ENCODE data around the gene TOMM6. TPM values are rescaled to one million over a fixed set of nuclear protein-coding genes. Genes with fewer than 3 reads are reported as not detected.
"Not testable (repeated sequence)": the region's sequence is repeated elsewhere in the genome, so short reads cannot be mapped to it uniquely, and the experiment has no call there.

The TOMM6 gene
- total RNA-seq, 2 donors from 2014 or later, result 84.2 to 101 TPM

GRCh38 chr6:41811946-41812345 lies 24.5 kb downstream of the TOMM6 start:
- DNase-seq (ENCODE audit: low spot score); intact Hi-C loops (cut with DNase I): not testable (repeated sequence)

DNA sequence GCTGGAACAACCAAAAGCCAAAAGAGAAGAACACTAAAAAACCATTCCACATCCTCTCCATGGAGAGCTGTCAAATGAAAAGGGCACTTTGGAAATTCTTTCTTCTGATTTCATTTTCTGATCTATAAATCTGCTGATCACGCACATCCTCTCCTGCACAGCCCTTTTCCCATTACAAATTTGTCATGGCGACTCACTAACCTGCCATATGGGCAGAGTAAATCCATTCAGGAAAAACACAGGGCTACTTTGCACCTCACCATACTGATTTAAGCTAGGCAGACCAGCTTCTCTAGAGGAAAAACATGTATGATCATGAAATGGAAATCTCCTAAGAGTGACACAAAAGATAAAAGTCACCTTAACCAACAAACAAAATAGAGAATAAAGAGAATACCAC lies 26.0 kb downstream of the TOMM6 start:
- intact Hi-C loops (cut with DNase I), result no loop called here

DNA sequence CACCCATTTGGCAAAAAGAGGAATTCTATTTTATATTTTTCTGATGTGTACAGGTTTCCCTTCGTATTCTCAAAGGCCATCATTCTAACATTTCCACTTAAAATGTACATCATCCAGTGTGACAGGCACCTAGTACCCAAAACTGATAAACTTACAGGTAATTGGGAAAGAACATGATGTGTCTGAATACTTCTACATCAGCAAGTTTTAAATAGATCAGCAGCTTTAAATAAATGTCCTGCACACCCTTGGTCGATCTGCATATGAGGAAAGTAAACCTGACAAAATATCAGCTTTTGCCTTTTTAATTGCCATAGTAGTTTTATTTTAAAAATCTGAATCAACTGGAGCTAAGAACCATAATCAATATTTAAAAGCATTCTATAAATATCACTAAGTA lies 26.5 kb downstream of the TOMM6 start:
- intact Hi-C loops (cut with DNase I), result no loop called here
- no peak for DNase-seq (ENCODE audit: low spot score)

More for the DNA sequence above, 26.0 kb downstream of the TOMM6 start:
- DNase-seq (ENCODE audit: low spot score), result no peak

DNA sequence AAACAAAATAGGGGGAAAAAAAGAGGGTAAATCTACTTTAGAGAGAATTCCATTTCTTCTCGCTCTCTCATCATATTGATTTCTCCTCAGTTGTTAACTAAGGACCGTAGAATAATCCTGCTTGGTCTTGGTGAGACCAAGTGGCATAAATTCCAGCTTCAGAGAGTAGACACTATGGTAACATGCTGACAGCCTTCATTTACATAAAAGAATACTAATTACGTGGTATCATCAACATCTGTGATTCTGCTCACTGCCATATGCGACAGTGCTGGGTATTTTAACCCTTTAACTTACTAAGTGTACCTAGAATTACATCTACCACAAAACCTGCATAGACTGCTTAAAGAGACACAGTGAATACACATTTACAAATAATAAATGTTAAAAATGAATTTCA lies 27.1 kb downstream of the TOMM6 start:
- intact Hi-C loops (cut with DNase I), result no loop called here
- DNase-seq (ENCODE audit: low spot score), result no peak

GRCh38 chr6:41815587-41815986 lies 28.1 kb downstream of the TOMM6 start:
- DNase-seq (ENCODE audit: low spot score), result no peak
- intact Hi-C loops (cut with DNase I), result no loop called here

- DNase-seq (ENCODE audit: low spot score), result no peak
- intact Hi-C loops (cut with DNase I), result no loop called here
Measured at GRCh38 chr6:41818271-41819054, 31.0 kb downstream of the TOMM6 start.

DNA sequence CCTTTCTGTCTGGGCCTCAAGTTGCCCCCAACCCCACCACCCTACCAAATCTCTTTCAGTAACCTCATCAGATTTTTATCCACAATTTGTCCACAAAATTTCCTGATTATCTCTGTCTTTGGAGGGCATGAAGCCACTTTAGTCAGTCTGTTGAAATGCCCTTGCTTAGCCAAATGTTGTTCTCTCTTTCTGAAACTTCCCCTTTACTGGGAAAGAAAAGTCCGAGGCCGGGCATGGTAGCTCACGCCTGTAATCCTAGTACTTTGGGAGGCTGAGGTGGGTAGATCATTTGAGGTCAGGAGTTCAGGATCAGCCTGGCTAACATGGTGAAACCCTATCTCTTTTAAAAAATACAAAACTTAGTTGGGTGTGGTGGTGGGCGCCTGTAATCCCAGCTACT lies 33.8 kb downstream of the TOMM6 start:
- intact Hi-C loops (cut with DNase I), result no loop called here
- no peak for DNase-seq (ENCODE audit: low spot score)

DNA sequence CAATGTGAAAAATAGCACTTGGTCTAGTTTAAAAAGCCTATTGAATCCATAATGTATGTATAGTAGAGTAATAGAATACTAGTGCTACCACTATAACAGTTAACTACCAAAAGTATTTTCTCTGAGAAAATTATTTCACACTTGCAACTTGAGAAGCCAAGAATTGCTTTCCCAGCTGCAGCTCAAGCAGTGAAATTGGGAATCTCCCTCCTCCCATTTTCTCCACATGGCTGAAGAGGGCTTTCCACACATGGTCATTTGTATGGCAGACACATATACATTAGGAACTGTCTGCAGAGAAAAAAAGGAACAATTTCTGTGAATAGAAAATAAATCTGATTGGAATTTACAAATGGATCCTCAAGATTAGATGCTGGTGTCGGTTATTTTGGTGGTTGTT lies 34.5 kb downstream of the TOMM6 start:
- DNase-seq (ENCODE audit: low spot score), result no peak
- intact Hi-C loops (cut with DNase I), result no loop called here

DNA sequence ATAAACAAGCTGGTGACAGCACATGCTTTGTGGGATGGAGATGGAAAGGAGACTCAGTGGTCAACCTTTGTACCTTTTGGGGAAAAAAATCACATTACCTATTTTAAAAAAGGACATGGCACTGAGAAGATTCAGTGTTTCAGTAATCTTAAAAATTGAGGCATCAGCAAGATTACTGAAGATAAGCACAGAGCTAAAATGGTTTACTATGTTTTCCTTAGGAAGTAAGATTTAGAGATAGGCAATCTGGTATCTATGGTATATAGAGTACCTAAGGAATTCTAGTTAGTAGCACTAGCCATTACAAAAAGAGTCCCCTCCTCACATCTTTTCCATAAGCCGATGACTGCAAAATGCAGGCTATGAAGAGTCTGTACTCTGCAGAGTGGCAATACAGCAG lies 35.7 kb downstream of the TOMM6 start:
- intact Hi-C loops (cut with DNase I), result no loop called here
- no peak for DNase-seq (ENCODE audit: low spot score)

- intact Hi-C loops (cut with DNase I), result no loop called here
- DNase-seq (ENCODE audit: low spot score), result no peak
Measured at GRCh38 chr6:41824571-41825569, 37.4 kb downstream of the TOMM6 start.

DNA sequence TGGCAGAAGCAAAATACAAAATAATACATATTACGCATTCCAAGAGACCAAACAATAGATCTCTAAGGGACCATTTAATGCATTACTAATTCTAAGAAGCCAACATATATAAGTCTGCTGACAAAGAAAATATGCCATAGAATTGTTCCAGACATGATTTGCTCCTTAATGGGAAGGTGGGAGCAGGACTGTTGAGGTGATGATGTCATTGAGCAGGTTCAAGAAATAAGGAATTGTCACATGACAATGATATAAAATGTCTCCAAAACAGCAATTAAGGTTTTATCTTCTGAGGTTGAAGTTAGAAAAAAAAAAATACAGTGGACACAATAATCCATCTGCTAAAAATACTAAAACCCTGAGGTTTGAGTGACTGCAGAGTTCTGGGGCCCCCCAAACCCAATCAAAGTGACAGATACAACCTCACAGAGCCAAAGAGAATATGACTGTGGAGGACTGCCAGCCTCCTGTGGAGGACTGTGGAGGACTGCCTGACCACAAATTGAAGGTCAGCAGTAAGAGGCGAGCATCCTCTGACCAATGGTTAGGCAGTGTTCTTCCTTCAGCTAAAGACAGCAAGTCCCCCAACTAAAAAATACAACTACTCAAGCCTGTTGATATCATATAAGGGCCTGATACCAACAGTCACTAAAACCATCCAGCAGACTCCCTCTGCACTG lies 39.0 kb downstream of the TOMM6 start:
- no peak for DNase-seq (ENCODE audit: low spot score)
- intact Hi-C loops (cut with DNase I), result no loop called here

DNA sequence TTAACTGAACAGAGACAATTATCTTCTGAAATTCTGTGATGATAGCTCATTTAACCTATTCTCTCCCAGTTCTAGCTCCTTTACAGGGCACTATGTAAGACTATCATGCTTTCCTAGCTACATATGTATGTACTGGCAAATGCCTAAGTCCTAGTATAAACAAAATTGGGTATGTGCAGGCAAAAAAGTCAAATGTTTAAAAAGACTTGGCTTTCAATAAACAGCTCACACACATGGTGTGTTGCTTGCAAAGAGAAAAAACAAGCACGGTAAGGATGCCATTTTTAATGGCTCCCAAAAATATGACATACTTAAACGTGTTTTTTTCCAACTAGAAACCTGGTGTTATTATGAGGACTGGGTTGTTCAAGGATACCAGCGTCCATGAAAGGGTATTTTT lies 44.8 kb downstream of the TOMM6 start:
- no peak for DNase-seq (ENCODE audit: low spot score)
- intact Hi-C loops (cut with DNase I), result no loop called here

GRCh38 chr6:41836022-41836659 lies 48.6 kb downstream of the TOMM6 start:
- DNase-seq (ENCODE audit: low spot score), result no peak
- intact Hi-C loops (cut with DNase I), result loop anchor here in 1 of 2 donors (2.0 kb wide), 1 partner anchor 29 kb away; no protein-coding TSS in a partner anchor

- no peak for DNase-seq (ENCODE audit: low spot score)
- intact Hi-C loops (cut with DNase I), result loop anchor here in 1 of 2 donors (2.0 kb wide), 1 partner anchor 30 kb away; no protein-coding TSS in a partner anchor
Measured at GRCh38 chr6:41836660-41837052, 49.2 kb downstream of the TOMM6 start.

Other genes starting within 250 kb of the TOMM6 start
- gene FOXP4, start 241.3 kb upstream of the TOMM6 start, total RNA-seq, result 10 to 100 TPM; 16.8 to 26.9 TPM
- gene MDFI, start 149.2 kb upstream of the TOMM6 start, total RNA-seq, result 1 to 10 TPM; 5.4 to 6.5 TPM
- gene TFEB, start 52.1 kb upstream of the TOMM6 start, total RNA-seq, result 10 to 100 TPM; 15.1 to 20.6 TPM
- not detected for gene PGC, start 40.3 kb upstream of the TOMM6 start, total RNA-seq
- gene FRS3, start 7.8 kb upstream of the TOMM6 start, total RNA-seq, result 1 to 10 TPM; 4.0 to 4.2 TPM
- gene PRICKLE4, start 6.9 kb upstream of the TOMM6 start, total RNA-seq, result 1 to 10 TPM; 1.4 to 5.8 TPM
- 1 to 10 TPM; 2.7 to 3.1 TPM for gene USP49, start 107.7 kb downstream of the TOMM6 start, total RNA-seq
- 10 to 100 TPM; 11.9 to 17.8 TPM for gene MED20, start 133.4 kb downstream of the TOMM6 start, total RNA-seq
- 10 to 100 TPM; 12.7 to 16.8 TPM for gene BYSL, start 133.8 kb downstream of the TOMM6 start, total RNA-seq
- 10 to 100 TPM; 47.7 to 53.3 TPM for gene CCND3, start 154.1 kb downstream of the TOMM6 start, total RNA-seq